GM18873 (cell line): ENCODE measurements around the gene ERVFRD-1.
"Not testable (repeated sequence)": the region's sequence is repeated elsewhere in the genome, so short reads cannot be mapped to it uniquely, and the experiment has no call there.

Source experiments
- ATAC-seq: cut with Tn5 transposase; IDR thresholded peaks from one replicate; pipeline ENCODE4 v1.9.1; 2021; ENCODE audit warnings: mild to moderate bottlenecking, moderate library complexity, moderate number of reproducible peaks; ENCODE audit not compliant: unreplicated experiment, low FRiP score

ERVFRD-1 gene

DNA sequence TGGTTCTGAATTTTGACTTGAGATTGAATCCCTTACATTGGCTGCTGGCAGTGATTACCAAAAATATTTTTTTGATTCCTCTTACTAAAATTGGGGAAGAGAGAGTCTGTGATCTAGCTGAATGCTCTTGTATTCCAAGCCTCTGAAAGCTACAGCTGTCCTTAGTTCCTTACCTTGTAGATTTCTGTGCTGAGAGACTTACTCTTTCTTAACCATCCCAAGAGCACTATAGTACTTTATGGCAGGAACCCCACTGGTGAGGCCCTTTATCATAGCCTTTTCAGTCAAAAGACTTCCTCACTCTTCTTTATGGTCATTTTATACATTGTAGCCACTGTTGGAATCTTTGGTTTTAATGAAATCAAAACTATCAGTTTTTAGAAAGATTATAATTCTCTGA lies 19.1 kb upstream of the ERVFRD-1 start:
- ATAC-seq, result no peak

DNA sequence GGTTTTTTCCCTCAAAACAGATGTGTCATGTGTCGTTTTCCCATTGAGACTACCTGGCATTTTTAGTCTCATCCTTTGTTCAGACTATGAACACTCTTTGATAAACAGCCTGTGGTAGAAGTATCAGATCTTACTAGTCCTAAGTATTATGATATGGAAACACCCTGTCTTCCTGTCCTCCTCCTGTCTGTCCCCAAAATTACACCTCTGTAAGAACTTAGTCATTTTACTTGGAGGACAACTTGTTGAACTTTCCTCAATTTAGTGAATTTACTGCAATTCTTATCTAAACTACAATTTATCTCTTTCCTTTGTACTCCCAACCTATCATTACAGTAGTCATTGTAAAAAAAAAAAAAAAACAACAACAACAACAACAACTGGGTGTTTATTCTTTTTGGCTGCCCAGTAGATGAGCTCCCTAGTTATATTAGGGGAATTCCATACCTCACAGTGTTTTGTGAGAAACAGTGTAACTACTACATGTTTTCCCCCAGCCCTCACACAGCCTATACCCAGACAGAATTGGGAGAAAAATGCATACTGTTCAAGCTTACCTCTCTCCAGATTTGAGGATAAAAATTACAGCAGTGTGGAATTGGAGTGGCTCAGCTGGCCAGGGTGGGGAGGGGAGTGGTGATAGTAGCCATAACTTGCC lies 18.5 kb upstream of the ERVFRD-1 start:
- ATAC-seq, result no peak

DNA sequence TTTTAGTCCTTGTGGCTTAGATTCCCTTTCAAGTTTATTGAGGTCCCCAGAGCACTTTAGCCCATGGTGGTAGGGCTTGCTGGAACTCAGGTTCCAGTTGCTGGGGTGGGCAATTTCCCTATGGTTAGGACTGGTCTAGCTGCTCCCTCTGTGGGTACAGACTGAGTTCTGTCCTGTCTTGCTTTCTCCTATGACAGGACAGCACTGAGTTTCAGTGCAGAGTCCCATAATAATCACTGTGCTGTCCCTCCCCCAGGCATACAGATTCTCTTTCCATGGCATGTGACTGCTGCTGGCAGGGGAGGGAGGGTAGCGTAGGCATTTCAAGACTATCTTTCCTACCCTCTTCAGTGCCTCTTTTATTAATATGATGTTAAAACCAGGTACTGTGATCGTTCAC lies 17.1 kb upstream of the ERVFRD-1 start:
- ATAC-seq, result no peak

DNA sequence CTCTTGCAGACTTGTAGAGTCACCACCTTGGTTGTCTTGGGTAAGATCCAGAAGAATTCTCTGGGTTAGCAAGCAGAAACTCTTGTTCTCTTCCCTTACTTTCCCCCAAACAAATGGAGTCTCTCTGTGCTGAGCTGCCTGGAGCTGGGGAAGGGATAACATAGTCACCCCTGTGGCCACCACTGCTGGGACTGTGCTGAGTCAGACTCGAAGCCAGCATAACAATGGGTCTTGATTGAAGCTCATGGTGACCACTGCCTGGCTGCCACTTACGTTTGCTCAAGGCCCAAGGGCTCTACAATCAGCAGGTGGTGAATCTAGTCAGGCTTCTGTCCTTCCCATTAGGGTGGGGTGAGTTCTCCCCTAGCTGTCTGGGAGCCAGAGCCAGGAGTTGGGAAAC lies 15.4 kb upstream of the ERVFRD-1 start:
- no peak for ATAC-seq

DNA sequence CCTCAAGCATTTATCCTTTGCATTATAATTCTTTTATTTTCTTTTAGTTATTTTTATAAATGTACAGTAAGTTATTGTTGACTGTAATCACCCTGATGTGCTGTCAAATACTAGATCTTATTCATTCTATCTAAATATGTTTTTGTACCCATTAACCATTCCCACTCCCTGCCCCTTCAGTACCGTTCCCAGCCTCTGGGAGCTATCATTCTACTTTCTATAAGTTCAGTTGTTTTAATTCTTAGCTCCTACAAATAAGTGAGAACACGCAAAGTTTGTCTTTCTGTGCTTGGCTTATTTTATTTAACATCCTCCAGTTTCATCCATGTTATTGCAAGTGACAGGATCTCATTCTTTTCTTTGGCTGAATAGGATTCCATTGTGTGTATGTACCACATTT lies 12.5 kb upstream of the ERVFRD-1 start:
- ATAC-seq, result no peak

DNA sequence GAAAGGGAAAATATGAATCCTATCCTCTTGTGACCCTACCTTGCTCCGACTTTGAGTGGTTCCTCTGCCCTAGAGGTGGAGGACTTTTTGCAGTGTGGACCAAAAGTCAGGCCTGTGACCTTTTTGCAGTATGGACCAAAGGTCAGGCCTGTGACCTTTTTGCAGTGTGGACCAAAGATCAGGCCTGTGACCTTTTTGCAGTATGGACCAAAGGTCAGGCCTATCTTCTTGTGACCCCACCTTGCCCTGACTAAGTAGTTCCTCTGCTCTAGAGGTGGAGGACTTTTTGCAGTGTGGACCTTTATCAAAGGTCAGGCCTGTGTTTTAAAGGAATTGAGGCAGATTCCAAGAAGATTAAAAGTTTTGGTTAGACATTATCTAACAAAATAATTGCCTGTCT lies 10.9 kb upstream of the ERVFRD-1 start:
- ATAC-seq, result no peak

DNA sequence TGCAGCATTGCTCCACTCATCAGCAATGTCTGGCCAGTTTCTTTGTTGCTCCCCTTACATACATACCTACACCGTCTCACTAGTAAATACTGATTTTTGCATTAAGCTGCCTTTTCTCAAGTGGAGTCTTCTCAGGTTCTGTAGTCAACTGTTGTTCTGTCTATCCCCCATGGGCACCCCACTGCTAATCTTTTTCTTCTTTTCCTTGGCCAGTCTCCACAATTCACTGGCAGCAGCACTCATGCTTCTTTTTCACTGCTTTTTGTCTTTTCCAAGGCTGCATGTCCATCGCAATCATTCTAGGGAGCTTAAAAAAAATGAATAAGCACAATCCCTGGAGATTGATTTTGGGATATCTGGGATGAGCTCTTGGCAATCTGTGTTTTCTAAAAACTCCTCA lies 10.3 kb upstream of the ERVFRD-1 start:
- no peak for ATAC-seq

DNA sequence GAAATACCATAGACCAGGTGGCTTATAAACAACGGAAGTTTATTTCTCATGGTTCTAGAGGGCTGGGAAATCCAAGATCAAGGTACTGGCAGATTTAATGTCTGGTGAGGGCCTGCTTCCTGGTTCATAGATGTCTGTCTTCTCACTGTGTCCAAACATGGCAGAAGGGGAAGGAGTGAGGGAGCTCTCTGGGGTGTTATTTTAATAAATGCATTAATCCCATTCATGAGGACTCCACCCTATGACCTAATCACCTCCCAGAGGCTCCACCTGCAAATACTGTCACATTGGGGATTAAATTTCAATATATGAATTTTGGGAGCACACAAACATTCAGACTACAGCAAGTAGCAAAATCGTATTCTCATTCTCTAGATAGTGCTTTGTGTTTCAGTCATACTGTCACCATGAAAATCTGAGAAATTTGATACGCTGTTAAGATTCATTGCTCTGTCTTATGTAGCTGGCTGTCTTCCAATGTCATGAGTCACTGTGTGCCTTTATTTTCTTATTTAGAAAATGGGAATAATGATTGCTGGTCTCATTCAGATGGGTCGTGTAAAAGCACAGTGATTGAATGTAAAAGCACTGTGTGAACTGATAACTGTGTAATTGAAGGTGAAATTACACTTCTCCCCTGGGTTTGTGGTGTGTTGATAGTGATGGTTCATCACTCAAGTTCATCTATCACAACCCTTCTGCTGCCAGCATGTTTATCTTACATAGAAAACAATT lies 8.9 kb upstream of the ERVFRD-1 start:
- ATAC-seq, result no peak

DNA sequence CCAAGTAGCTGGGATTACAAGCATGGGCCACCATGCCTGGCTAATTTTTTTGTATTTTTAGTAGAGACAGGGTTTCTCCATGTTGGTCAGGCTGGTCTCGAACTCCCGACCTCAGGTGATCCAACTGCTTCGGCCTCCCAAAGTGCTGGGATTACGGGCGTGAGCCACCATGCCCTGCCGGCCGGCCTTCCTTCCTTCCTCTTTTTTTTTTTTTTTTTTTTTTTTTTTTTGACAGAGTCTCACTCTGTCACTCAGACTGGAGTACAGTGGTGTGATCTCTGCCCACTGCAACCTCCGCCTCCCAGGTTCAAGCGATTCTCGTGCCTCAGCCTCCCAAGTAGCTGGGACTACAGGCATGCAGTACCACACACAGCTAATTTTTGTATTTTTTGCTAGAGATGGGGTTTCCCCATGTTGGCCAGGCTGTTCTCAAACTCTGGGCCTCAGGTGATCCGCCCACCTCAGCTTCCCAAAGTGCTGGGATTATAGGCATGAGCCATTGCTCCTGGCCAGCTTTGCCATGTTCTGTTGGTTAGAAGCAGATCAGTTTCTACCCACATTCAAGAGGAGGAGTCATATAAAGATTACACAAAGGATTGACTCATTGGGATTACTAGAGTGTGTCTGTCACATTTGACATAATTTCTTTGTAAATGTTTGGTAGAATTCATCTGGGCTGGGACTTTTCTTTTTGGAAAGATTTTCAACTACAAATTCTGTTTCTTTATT lies 4.4 kb upstream of the ERVFRD-1 start:
- not testable (repeated sequence) for ATAC-seq

DNA sequence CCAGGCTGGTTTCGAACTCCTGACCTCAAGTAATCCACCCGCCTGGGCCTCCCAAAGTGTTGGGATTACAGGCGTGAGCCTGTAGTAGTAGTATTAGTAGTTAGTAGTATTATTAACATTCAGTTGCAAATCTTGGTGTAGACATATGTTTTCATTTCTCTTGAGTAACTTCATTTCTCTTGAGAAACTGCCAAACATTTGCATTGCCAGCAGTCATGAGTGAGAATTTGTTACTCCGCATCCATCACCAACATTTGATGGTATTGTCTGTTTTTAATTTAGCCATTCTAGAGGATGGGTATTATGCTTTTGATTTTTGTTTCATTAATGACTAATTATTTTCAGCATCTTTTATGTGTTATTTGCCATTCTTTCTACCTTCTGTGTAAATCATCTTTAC lies 1.5 kb upstream of the ERVFRD-1 start:
- no peak for ATAC-seq

DNA sequence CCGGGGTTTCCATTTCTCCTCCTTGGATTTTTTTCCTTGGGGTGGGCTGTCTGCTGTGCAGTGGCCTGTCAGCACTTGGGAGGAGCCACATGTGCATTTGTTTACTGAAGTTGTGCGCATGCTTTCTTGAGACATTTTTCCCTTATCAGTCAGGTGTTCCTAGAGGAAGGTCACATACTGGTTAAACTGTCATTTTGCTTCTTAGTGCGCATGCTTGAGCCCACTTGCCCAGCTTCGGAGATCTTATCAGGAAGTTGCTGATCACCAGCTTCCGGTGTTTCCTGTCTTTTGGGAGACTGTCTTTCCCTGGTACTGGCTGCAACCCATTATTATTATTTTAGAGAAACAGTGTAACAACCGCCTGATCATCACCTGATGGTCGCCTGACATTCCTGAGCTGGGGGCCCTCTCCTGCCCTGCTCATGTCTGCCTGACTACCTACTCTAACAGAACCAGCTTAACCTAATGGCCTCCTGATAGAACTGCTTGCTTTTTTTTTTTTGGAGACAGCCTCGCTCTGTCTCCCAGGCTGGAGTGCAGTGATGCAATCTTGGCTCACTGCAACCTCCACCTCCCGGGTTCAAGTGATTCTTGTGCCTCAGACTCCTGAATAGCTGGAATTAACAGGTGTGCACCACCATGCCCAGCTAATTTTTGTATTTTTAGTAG lies 378 bp upstream of the ERVFRD-1 start:
- no peak for ATAC-seq

DNA sequence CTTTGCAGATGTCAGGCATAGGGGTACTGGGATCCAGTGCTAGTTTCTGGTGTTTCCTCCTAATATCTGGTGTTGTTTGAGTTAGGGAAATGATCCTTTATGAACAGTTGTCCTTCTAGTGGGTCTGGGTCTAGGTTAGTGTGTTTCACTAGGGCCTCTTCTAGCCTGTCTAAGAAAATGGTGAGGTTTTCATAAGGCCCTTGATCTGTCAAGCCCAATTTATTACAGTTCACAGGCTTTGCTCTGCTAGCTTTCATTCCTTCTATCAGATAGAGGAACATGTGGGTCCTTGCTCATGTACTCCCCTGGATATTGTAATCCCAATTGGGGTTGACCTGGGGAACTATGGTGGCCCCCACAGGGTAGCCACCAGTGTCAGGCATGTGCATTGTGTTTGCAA lies 2.8 kb downstream of the ERVFRD-1 start:
- ATAC-seq, result no peak

DNA sequence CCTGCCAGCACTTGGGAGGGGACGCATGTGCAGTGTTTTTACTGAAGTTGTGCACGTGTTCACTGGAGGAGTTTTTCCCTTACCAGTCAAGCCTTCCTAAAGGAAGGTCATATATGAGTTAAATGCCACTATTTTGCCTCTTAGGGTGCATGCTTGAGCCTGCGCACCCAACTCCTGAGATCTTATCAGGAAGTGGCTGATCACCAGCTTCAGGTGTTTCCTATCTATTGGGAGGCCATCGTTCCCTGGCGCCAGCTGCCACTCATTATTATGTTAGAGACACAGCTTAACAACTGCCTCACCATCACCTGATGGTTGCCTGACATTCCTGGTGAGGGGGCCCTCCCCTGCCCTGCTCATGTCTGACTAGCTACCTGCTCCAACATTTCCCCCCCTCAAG lies 8.5 kb downstream of the ERVFRD-1 start:
- no peak for ATAC-seq

DNA sequence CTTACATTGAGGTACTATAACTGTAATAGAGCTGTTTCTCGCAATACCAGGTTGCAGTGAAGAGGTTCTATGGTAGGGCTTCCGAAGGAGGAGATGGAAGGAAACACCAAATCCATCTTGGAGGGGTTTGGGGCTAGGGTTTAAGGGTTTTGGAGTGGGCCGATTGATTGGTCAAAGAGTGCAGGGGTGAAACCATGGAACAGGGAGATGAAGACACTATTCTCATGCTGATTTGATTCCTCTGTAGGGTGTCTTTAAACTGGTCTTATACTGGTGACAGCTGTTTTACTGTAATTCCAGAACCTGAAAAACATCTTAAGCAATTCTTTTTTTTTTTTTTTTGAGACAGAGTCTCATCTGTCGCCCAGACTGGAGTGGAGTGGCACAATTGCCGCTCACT lies 10.1 kb downstream of the ERVFRD-1 start:
- no peak for ATAC-seq

DNA sequence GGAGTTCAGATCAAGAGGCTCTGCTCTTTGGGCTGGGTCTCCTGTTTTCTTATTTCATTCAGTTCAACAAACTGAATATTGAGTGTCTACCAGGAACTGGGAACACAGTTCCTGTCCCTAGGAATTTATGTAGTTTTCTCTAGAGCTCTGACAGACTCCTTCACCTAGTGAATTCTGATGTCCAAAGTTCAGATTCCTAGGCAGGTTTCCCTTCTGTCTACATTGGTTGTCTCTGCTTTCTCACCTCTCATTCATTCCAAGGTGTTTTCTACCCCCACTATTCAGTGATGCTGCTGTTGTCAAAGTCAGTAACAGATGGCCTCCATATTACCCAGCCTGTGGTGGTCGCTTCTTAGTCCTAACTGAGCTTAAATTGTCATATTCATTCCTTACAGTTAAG lies 13.5 kb downstream of the ERVFRD-1 start:
- ATAC-seq, result no peak

DNA sequence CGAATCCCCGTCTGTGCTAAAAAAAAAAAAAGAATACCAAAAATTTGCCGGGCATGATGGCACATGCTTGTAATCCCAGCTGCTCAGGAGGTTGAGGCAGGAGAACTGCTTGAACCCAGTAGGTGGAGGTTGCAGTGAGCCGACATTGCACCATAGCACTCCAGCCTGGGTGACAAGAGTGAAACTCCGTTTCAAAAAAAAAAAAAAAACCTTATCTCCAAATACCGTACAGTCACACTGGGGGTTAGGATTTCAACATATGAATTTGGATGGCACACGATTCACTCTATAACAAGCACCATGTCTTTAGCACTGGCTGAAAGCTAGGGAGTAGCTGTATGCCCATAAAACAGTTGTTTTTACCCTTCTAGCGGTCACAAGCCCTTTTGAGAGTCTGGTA lies 14.0 kb downstream of the ERVFRD-1 start:
- no peak for ATAC-seq

DNA sequence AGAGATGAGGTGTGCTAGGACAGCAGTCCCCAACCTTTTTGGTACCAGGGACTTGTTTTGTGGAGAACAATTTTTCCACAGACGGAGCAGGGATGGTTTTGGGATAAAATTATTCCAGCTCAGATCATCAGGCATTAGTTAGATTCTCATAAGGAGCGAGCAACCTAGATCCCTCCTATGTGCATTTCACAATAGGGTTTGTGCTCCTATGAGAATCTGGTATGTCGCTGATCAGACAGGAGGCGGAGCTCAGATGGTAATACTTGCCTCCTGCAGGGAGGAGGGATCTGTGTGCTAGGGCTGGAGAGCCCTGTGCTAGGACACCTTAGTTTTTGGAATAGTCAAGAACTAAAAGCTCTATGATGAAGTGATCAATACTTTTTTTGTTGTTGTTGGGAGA lies 15.4 kb downstream of the ERVFRD-1 start:
- no peak for ATAC-seq

DNA sequence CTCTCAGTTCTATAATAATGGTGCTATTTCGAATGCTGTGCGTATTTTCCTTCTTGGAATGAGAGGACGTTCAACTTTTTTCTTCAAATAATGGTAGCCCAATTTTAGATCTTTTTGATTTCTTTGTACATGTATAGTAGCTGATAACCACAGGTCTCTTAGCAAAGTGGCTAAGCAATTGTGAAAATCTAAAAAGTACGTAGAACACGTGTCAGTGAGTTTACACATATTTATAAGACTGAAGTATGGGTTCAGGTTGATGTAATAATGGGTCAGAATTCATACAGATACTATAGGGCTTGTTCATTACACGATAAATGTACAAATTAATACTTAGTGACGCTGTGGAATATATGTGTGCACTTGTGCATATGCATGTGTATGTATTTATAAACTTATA lies 16.6 kb downstream of the ERVFRD-1 start:
- ATAC-seq, result no peak

DNA sequence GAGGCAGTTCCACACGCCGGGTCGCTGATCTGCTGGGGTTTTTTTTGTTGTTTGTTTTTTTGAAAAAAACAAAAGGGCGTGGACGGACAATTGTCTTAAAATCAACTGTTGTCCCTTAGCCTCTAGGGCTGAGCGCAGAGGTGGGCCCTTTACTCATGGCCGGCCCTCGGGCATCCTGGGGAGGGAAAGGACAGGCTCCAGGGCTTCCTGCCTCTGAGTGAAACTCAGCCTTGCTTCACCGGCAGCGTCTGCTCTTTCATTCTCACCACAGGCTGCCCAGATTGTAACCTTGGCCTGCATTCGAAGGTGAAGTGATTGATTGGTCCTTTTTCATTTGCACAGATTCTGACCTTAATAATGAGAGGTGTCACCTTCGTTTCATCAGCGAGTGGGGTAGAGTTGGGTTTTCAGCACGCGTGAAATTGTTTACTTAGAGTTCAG lies 17.1 kb downstream of the ERVFRD-1 start:
- peak; percentile 29 for ATAC-seq

DNA sequence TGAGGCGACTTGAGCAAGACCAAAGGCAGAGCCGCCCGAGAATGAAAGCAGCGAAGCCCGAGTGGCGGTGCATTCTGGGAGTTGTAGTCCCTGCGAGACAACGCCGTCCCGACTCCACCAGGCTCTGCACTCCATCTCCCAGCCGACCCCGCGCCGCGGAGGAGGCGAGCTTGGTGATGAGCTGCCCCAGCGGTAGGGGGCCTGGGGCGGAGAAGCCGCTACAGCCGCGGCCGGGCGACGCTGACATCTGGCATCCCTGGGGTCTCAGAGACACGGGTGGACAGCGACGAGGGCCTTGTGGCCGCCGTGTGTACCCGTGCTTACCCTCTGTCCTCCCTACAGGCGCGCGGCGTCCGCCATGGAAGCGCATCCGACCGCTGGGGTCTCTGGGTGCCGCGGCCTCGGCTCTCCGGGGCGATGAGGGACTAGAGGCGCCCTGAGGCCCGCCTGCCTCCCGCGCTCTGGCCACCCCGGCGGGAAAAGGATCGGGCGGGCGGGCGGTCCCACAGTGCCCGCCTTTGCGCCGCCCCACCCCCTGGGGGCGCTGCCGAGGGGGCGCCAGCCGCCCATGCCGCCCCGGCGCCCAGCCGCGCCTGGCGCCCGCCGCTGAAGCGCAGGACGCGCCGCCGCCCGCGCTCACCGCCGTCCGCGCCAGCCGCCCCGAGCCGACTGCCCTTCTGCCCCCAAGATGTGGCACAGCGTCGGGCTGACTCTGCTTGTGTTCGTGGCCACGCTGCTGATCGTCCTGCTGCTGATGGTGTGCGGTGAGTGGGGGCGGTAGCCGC lies 17.7 kb downstream of the ERVFRD-1 start, which contains the start of gene SMIM13:
TSS of gene SMIM13 (plus strand) at position 209 of the 785 bp plus-strand sequence. CDS start at position 689, 480 bp downstream.
- ATAC-seq, result peak; percentile 85
